OCI-LY1 (cell line): ENCODE measurements around the gene DTX1.

Experiments
- H2AFZ ChIP-seq: fragments of 200-600 bp; sonication (generic), shearing (Covaris generic); 2 replicates; pipeline ENCODE4 v1.6.0; 2014; ENCODE audit warnings: antibody characterized with exemption, mild to moderate bottlenecking, low read length
- H3F3A ChIP-seq: fragments of 200-600 bp; sonication (generic), shearing (Covaris generic); 2 replicates; pipeline ENCODE4 v1.6.0; 2014; ENCODE audit warnings: mild to moderate bottlenecking, antibody characterized with exemption, low read length, moderate library complexity; ENCODE audit not compliant: insufficient read depth
- H3K27ac ChIP-seq: fragments of 200-600 bp; sonication (generic); 2 replicates; pipeline ENCODE4 v1.5.1; 2014; ENCODE audit warnings: low read length, mixed run types, mild to moderate bottlenecking, low read depth; ENCODE audit not compliant: poor library complexity, severe bottlenecking
- H3K27me3 ChIP-seq: fragments of 200-600 bp; sonication (generic); 2 replicates; pipeline ENCODE4 v1.6.0; 2014; ENCODE audit warnings: antibody characterized with exemption, mild to moderate bottlenecking, low read length, moderate library complexity; ENCODE audit not compliant: insufficient read depth
- H3K36me3 ChIP-seq: fragments of 200-600 bp; sonication (generic); 2 replicates; pipeline ENCODE4 v1.6.1; 2014; ENCODE audit warnings: mild to moderate bottlenecking, antibody characterized with exemption, low read length, moderate library complexity, mixed read lengths; ENCODE audit not compliant: insufficient read depth
- H3K4me1 ChIP-seq: fragments of 200-600 bp; sonication (generic); 2 replicates; pipeline ENCODE4 v1.5.1; 2014; ENCODE audit warnings: mild to moderate bottlenecking, low read length, moderate library complexity; ENCODE audit not compliant: insufficient read depth, severe bottlenecking
- H3K4me2 ChIP-seq: fragments of 200-600 bp; sonication (generic), shearing (Covaris generic); 2 replicates; pipeline ENCODE4 v1.6.1; 2014; ENCODE audit warnings: low read length
- H3K4me3 ChIP-seq: fragments of 200-600 bp; sonication (generic); 2 replicates; pipeline ENCODE4 v1.5.1; 2014; ENCODE audit warnings: low read length, low read depth, mild to moderate bottlenecking, mixed read lengths; ENCODE audit not compliant: poor library complexity, severe bottlenecking
- H3K79me2 ChIP-seq: fragments of 200-600 bp; shearing (Covaris generic); 2 replicates; pipeline ENCODE4 v1.6.1; 2016; ENCODE audit warnings: mixed run types, low read length, mixed read lengths; ENCODE audit not compliant: insufficient read depth
- H3K9ac ChIP-seq: fragments of 200-600 bp; sonication (generic), shearing (Covaris generic); 2 replicates; pipeline ENCODE4 v1.6.1; 2014; ENCODE audit warnings: mild to moderate bottlenecking, low read length, mixed read lengths
- H3K9me2 ChIP-seq: fragments of 200-600 bp; sonication (generic), shearing (Covaris generic); 2 replicates; pipeline ENCODE4 v1.6.1; 2014; ENCODE audit warnings: low read depth, mild to moderate bottlenecking, low read length, mixed read lengths
- H3K9me3 ChIP-seq: fragments of 200-600 bp; shearing (Covaris generic); 2 replicates; pipeline ENCODE4 v1.6.1; 2014; ENCODE audit warnings: low read length, mixed read lengths
- H4K20me1 ChIP-seq: fragments of 200-600 bp; sonication (generic), shearing (Covaris generic); 2 replicates; pipeline ENCODE4 v1.6.0; 2016; ENCODE audit warnings: mild to moderate bottlenecking, low read length; ENCODE audit not compliant: insufficient read depth
- EZH2 ChIP-seq: fragments of 200-600 bp; sonication (generic), shearing (Covaris generic); IDR thresholded peaks from 2 replicates; pipeline ENCODE4 v1.8.0; 2017; ENCODE audit warnings: borderline replicate concordance, mixed run types, mild to moderate bottlenecking, antibody characterized with exemption, low read length, moderate library complexity, mixed read lengths
- TF ChIP-seq, protein P1 (sequence below): fragments of 200-600 bp; sonication (generic), shearing (Covaris generic); IDR thresholded peaks from 2 replicates; pipeline ENCODE4 v1.5.1; 2017; ENCODE audit warnings: mild to moderate bottlenecking, antibody characterized with exemption, low read length, moderate library complexity, mixed read lengths

DTX1 gene

DNA sequence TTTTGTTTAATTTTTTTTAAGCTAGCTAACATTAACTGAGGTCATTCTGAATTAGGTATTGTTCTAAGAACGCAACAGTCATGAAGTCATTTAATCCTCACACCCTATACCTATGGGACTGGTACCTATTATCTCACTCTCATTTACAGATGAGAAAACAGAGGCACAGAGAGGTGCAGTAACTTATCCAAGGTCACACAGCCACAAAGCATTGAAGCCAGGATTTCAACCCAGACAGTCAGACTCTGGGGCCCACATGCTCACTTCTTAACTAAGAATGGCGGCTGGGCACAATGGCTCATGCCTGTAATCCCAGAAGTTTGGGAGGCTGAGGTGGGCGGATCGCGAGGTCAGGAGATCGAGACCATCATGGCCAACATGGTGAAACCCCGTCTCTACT is 15.0 kb upstream of the DTX1 start:
- Histone ChIP-seq H3K27ac (no peak overlapping the region), H3K27me3 (no peaks in the 10 kb centered on the region), H4K20me1 (no peaks in the 10 kb centered on the region), H3K9ac (no peak overlapping the region), H3K4me1 (peaks cover 5% of the 10 kb centered on the region), H3K36me3 (no peaks in the 10 kb centered on the region), H3K4me3 (no peak overlapping the region), H3K4me2 (no peak overlapping the region), H3K9me2 (no peaks in the 10 kb centered on the region), H3K9me3 (no peaks in the 10 kb centered on the region), H3F3A (no peaks in the 10 kb centered on the region), H3K79me2 (no peaks in the 10 kb centered on the region), H2AFZ (no peak overlapping the region)
- TF ChIP-seq EZH2 = no peak
- TF ChIP-seq, protein P1, sequence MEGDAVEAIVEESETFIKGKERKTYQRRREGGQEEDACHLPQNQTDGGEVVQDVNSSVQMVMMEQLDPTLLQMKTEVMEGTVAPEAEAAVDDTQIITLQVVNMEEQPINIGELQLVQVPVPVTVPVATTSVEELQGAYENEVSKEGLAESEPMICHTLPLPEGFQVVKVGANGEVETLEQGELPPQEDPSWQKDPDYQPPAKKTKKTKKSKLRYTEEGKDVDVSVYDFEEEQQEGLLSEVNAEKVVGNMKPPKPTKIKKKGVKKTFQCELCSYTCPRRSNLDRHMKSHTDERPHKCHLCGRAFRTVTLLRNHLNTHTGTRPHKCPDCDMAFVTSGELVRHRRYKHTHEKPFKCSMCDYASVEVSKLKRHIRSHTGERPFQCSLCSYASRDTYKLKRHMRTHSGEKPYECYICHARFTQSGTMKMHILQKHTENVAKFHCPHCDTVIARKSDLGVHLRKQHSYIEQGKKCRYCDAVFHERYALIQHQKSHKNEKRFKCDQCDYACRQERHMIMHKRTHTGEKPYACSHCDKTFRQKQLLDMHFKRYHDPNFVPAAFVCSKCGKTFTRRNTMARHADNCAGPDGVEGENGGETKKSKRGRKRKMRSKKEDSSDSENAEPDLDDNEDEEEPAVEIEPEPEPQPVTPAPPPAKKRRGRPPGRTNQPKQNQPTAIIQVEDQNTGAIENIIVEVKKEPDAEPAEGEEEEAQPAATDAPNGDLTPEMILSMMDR = no peak

DNA sequence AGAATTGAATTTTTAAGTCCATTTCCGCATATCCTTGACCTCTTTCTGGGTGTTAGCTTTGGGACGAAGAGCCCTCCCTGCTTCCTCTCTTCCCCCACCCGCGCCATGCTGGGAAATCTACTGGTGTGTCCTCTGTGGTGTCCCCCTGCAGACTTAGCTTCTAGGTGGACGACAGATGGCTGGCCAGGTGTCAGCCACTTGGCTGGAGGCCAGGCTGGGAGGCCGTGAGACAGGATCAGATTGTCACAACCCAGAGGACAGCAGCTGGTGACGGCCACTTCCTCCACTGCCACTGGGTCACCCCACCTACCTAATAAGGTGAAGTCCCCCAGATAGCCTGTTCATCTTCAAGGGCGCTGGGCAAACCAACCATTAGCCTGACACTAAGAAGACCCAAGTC is 13.3 kb upstream of the DTX1 start:
- Histone ChIP-seq H3K4me2 (no peak overlapping the region), H3F3A (no peaks in the 10 kb centered on the region), H2AFZ (no peak overlapping the region), H3K4me3 (no peak overlapping the region), H3K4me1 (peaks cover 6% of the 10 kb centered on the region), H3K9me2 (no peaks in the 10 kb centered on the region), H3K27ac (no peak overlapping the region), H3K36me3 (no peaks in the 10 kb centered on the region), H3K9ac (no peak overlapping the region), H3K27me3 (no peaks in the 10 kb centered on the region), H4K20me1 (no peaks in the 10 kb centered on the region), H3K79me2 (no peaks in the 10 kb centered on the region), H3K9me3 (no peaks in the 10 kb centered on the region)
- TF ChIP-seq, protein P1 = no peak
- TF ChIP-seq EZH2 = no peak

DNA sequence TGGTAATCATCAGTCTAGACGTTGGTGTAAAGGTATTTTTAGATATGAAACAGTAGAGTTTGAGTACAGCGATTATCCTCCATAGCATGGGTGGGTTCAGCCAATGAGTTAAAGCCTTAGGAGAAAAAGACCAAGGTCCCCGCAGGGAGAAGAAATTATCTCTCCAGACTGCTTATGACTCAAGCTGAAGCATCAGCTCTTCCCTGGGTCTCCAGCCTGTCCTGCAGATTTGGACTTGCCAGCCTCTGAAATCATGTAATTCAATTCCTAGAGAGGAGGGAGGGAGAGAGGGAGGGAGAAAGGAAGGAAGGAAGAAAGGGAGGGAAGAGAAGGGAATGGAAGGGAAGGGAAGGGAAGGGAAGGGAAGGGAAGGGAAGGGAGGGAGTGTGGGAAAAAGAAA is 12.0 kb upstream of the DTX1 start:
- no peaks in the 10 kb centered on the region for H3K9me2 ChIP-seq
- no peak overlapping the region for H3K9ac ChIP-seq
- TF ChIP-seq, protein P1 = no peak
- no peak for TF ChIP-seq EZH2
- no peaks in the 10 kb centered on the region for H3K9me3 ChIP-seq
- H3K4me1 ChIP-seq = peaks cover 18% of the 10 kb centered on the region
- no peak overlapping the region for H3K4me2 ChIP-seq
- H3K79me2 ChIP-seq = no peaks in the 10 kb centered on the region
- no peaks in the 10 kb centered on the region for H3F3A ChIP-seq
- no peaks in the 10 kb centered on the region for H3K36me3 ChIP-seq
- H3K27me3 ChIP-seq = no peaks in the 10 kb centered on the region
- H3K4me3 ChIP-seq = no peak overlapping the region
- no peak overlapping the region for H3K27ac ChIP-seq
- no peak overlapping the region for H2AFZ ChIP-seq
- H4K20me1 ChIP-seq = no peaks in the 10 kb centered on the region
